ENCODE measurements around the gene DCLRE1B.

The DCLRE1B gene

DNA sequence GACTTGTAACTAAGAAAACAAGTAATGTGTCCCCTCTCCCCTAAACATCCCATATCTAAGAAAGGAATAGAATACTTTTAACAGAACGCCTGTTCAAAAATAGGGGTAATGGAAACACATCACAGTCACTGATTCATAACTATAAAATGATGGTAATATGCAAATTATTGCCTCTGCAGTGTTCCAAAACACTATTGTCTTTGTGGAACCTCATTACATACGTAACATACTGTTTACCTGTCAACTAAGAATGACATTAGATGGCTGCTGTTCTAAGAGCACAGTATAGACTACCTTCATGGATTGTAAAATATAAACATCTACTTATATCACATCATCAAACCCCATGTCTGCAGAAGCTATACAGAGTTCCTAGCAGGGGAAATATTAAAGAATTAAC, 14.3 kb upstream of the DCLRE1B start:
- Histone ChIP-seq H3K36me3 (replicated peaks; ENCODE audit: low read depth, low read length) (peaks cover 8% of the 10 kb centered on the region), H3K4me3 (ENCODE audit: low read length) (no peak overlapping the region), H3K4me1 (ENCODE audit: low read length) (peaks cover 8% of the 10 kb centered on the region), H3K9me3 (ENCODE audit: insufficient read depth, low read length) (no peaks in the 10 kb centered on the region), H3K4me2 (ENCODE audit: low read length) (no peak overlapping the region), H4K20me1 (ENCODE audit: insufficient read depth, low read length) (no peaks in the 10 kb centered on the region), H3K27me3 (ENCODE audit: low read depth, low read length) (no peaks in the 10 kb centered on the region), H3K9ac (ENCODE audit: low read length) (no peak overlapping the region), H3K27ac (ENCODE audit: low read length) (no peak overlapping the region), H2AFZ (ENCODE audit: low read depth, low read length) (no peak overlapping the region), H3K79me2 (ENCODE audit: low read length) (no peaks in the 10 kb centered on the region)
- TF ChIP-seq EZH2phosphoT487 (IDR thresholded peaks at IDR 0.05; ENCODE audit: low read depth) = no peak
- TF ChIP-seq, protein P1, sequence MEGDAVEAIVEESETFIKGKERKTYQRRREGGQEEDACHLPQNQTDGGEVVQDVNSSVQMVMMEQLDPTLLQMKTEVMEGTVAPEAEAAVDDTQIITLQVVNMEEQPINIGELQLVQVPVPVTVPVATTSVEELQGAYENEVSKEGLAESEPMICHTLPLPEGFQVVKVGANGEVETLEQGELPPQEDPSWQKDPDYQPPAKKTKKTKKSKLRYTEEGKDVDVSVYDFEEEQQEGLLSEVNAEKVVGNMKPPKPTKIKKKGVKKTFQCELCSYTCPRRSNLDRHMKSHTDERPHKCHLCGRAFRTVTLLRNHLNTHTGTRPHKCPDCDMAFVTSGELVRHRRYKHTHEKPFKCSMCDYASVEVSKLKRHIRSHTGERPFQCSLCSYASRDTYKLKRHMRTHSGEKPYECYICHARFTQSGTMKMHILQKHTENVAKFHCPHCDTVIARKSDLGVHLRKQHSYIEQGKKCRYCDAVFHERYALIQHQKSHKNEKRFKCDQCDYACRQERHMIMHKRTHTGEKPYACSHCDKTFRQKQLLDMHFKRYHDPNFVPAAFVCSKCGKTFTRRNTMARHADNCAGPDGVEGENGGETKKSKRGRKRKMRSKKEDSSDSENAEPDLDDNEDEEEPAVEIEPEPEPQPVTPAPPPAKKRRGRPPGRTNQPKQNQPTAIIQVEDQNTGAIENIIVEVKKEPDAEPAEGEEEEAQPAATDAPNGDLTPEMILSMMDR (IDR thresholded peaks at IDR 0.05; ENCODE audit: low read depth, low read length) = no peak

DNA sequence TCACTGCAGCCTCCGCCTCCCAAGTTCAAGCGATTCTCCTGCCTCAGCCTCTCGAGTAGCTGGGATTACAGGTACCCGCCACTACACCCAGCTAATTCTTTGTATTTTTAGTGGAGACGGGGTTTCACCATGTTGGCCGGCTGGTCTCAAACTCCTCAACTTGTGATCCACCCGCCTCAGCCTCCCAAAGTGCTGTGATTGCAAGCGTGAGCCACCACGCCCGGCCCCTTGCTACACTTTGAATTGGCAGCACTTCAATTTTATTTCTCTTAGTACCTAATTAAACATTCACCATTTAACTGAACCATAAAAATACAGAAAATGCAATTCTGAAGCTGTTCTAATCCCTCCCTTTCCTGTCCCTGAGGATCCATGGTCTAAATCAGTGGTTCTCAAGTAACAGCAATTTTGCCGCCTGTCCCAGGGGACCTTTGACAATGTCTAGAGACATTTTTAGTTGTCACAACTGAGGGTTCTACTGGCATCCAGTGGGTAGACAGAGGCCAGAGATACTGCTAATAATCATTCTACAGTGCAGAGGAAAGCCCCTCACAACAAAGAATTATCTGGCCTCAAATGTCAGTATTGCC, 13.4 kb upstream of the DCLRE1B start:
- Histone ChIP-seq H4K20me1 (ENCODE audit: insufficient read depth, low read length) (no peaks in the 10 kb centered on the region), H3K4me3 (ENCODE audit: low read length) (no peak overlapping the region), H3K4me2 (ENCODE audit: low read length) (no peak overlapping the region), H3K36me3 (replicated peaks; ENCODE audit: low read depth, low read length) (peaks cover 8% of the 10 kb centered on the region), H3K9ac (ENCODE audit: low read length) (no peak overlapping the region), H3K4me1 (ENCODE audit: low read length) (peaks cover 8% of the 10 kb centered on the region), H3K9me3 (ENCODE audit: insufficient read depth, low read length) (no peaks in the 10 kb centered on the region), H3K79me2 (ENCODE audit: low read length) (no peaks in the 10 kb centered on the region), H3K27ac (ENCODE audit: low read length) (no peak overlapping the region), H2AFZ (ENCODE audit: low read depth, low read length) (no peak overlapping the region), H3K27me3 (ENCODE audit: low read depth, low read length) (no peaks in the 10 kb centered on the region)
- TF ChIP-seq EZH2phosphoT487 (IDR thresholded peaks at IDR 0.05; ENCODE audit: low read depth) = no peak
- TF ChIP-seq, protein P1 (IDR thresholded peaks at IDR 0.05; ENCODE audit: low read depth, low read length) = no peak

DNA sequence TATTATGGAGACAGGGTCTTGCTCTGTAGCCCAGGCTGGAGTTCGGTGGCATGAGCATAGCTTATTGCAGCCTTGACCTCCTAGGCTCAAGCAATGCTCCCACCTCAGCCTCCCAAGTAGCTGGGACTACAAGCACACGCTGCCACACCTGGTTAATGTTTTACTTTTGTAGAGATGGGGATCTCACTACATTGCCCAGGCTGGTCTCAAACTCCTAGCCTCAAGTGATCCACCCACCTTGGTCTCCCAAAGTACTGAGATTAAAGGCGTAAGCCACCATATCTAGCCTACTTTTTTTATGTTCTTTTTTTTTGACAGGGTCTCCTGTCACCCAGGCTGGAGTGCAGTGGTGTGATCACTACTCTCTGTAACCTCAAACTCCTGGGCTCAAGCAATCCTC, 11.9 kb upstream of the DCLRE1B start:
- Histone ChIP-seq H3K4me2 (ENCODE audit: low read length) (no peak overlapping the region), H4K20me1 (ENCODE audit: insufficient read depth, low read length) (no peaks in the 10 kb centered on the region), H3K4me1 (ENCODE audit: low read length) (no peaks in the 10 kb centered on the region), H3K36me3 (replicated peaks; ENCODE audit: low read depth, low read length) (peaks cover 12% of the 10 kb centered on the region), H2AFZ (ENCODE audit: low read depth, low read length) (no peak overlapping the region), H3K79me2 (ENCODE audit: low read length) (no peaks in the 10 kb centered on the region), H3K9me3 (ENCODE audit: insufficient read depth, low read length) (no peaks in the 10 kb centered on the region), H3K9ac (ENCODE audit: low read length) (no peak overlapping the region), H3K27me3 (ENCODE audit: low read depth, low read length) (no peaks in the 10 kb centered on the region), H3K27ac (ENCODE audit: low read length) (no peak overlapping the region), H3K4me3 (ENCODE audit: low read length) (no peak overlapping the region)
- no peak for TF ChIP-seq EZH2phosphoT487 (IDR thresholded peaks at IDR 0.05; ENCODE audit: low read depth)
- TF ChIP-seq, protein P1 (IDR thresholded peaks at IDR 0.05; ENCODE audit: low read depth, low read length) = no peak

DNA sequence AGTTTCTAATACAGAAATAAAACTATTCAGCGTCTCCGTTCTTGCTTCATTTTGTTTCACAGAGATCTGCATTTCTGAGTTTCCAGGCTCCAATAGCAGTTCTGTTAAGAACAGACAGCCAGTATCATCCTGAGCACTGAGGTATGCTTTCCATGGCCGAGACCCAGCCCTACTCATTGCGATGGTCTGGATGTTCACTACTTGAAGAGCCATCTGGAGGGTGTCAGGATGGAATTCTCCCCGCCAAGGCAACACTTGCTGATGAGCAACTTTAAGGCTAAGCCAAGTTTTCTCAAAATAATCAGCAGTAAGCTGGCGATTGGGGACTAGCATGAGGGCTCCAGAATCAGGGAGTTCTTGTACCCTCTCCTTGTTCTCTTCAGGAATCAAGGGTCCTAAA, 10.0 kb upstream of the DCLRE1B start:
- Histone ChIP-seq H3K9me3 (ENCODE audit: insufficient read depth, low read length) (no peaks in the 10 kb centered on the region), H3K27ac (ENCODE audit: low read length) (no peak overlapping the region), H4K20me1 (ENCODE audit: insufficient read depth, low read length) (no peaks in the 10 kb centered on the region), H3K9ac (ENCODE audit: low read length) (no peak overlapping the region), H3K4me2 (ENCODE audit: low read length) (no peak overlapping the region), H3K4me1 (ENCODE audit: low read length) (no peaks in the 10 kb centered on the region), H2AFZ (ENCODE audit: low read depth, low read length) (no peak overlapping the region), H3K36me3 (replicated peaks; ENCODE audit: low read depth, low read length) (peaks cover 22% of the 10 kb centered on the region), H3K4me3 (ENCODE audit: low read length) (no peak overlapping the region), H3K79me2 (ENCODE audit: low read length) (no peaks in the 10 kb centered on the region), H3K27me3 (ENCODE audit: low read depth, low read length) (no peaks in the 10 kb centered on the region)
- TF ChIP-seq EZH2phosphoT487 (IDR thresholded peaks at IDR 0.05; ENCODE audit: low read depth) = no peak
- TF ChIP-seq, protein P1 (IDR thresholded peaks at IDR 0.05; ENCODE audit: low read depth, low read length) = no peak
